DOHH2 (cell line): ENCODE measurements around the gene PLA2G4B.

ENCODE experiments used
- H3F3A ChIP-seq: fragments of 200-600 bp; sonication (generic), shearing (Covaris generic); 2 replicates; pipeline ENCODE4 v1.6.0; 2016; ENCODE audit warnings: antibody characterized with exemption, mild to moderate bottlenecking; ENCODE audit not compliant: control insufficient read depth, insufficient read depth
- H3K27ac ChIP-seq: fragments of 200-600 bp; sonication (generic); 2 replicates; pipeline ENCODE4 v1.5.1; 2014; ENCODE audit warnings: low read depth, mild to moderate bottlenecking, low read length, moderate library complexity
- H3K27me3 ChIP-seq: fragments of 200-600 bp; sonication (generic); 2 replicates; pipeline ENCODE4 v1.6.1; 2014; ENCODE audit warnings: mild to moderate bottlenecking, low read length, mixed read lengths; ENCODE audit not compliant: control insufficient read depth
- H3K36me3 ChIP-seq: fragments of 200-600 bp; sonication (generic); 2 replicates; pipeline ENCODE4 v1.6.1; 2014; ENCODE audit warnings: mild to moderate bottlenecking, low read length, moderate library complexity, mixed read lengths; ENCODE audit not compliant: control insufficient read depth
- H3K4me1 ChIP-seq: fragments of 200-600 bp; sonication (generic); 2 replicates; pipeline ENCODE4 v1.6.1; 2014; ENCODE audit warnings: mild to moderate bottlenecking, low read length, mixed read lengths; ENCODE audit not compliant: control insufficient read depth
- H3K4me2 ChIP-seq: fragments of 200-600 bp; sonication (generic); 2 replicates; pipeline ENCODE4 v1.6.0; 2014; ENCODE audit warnings: mild to moderate bottlenecking, low read length, moderate library complexity
- H3K4me3 ChIP-seq: fragments of 200-600 bp; sonication (generic); 2 replicates; pipeline ENCODE4 v1.5.1; 2014; ENCODE audit warnings: mild to moderate bottlenecking, low read length, mixed read lengths
- H3K79me2 ChIP-seq: fragments of 200-600 bp; sonication (generic); 2 replicates; pipeline ENCODE4 v1.6.1; 2014; ENCODE audit warnings: mild to moderate bottlenecking, low read length, mixed read lengths; ENCODE audit not compliant: control insufficient read depth
- H3K9me2 ChIP-seq: fragments of 200-600 bp; sonication (generic); replicated peaks from 2 replicates; pipeline ENCODE4 v1.6.1; 2014; ENCODE audit warnings: mild to moderate bottlenecking, low read length, mixed read lengths; ENCODE audit not compliant: control insufficient read depth
- H3K9me3 ChIP-seq: fragments of 200-600 bp; sonication (generic); 2 replicates; pipeline ENCODE4 v1.6.1; 2014; ENCODE audit warnings: antibody characterized with exemption, low read length, mixed read lengths; ENCODE audit not compliant: control insufficient read depth, insufficient read depth
- H4K20me1 ChIP-seq: fragments of 200-600 bp; sonication (generic); 2 replicates; pipeline ENCODE4 v1.6.0; 2014; ENCODE audit warnings: low read depth, mild to moderate bottlenecking, antibody characterized with exemption, low read length, moderate library complexity; ENCODE audit not compliant: control insufficient read depth, insufficient read depth
- EZH2phosphoT487 ChIP-seq: fragments of 200-600 bp; sonication (generic); IDR thresholded peaks from 2 replicates; pipeline ENCODE4 v1.6.1; 2017; ENCODE audit warnings: borderline replicate concordance, mild to moderate bottlenecking, antibody characterized with exemption, low read length, moderate library complexity, mixed read lengths
- TF ChIP-seq, protein P1 (sequence below): fragments of 200-600 bp; sonication (generic); IDR thresholded peaks from one replicate; pipeline ENCODE4 v1.5.1; 2014; ENCODE audit warnings: antibody characterized with exemption, mild to moderate bottlenecking, low read depth, low read length; ENCODE audit not compliant: poor library complexity, severe bottlenecking

The PLA2G4B gene

GRCh38 chr15:41801850-41802455, 36.7 kb upstream of the PLA2G4B start:
- Histone ChIP-seq H3K4me1 (no peaks in the 10 kb centered on the region), H3K79me2 (no peaks in the 10 kb centered on the region), H3K27me3 (no peaks in the 10 kb centered on the region), H3K9me3 (no peaks in the 10 kb centered on the region), H3K4me2 (no peak overlapping the region), H3K36me3 (no peaks in the 10 kb centered on the region), H3F3A (no peaks in the 10 kb centered on the region), H3K4me3 (no peak overlapping the region), H3K9me2 (no peaks in the 10 kb centered on the region), H3K27ac (no peak overlapping the region), H4K20me1 (no peaks in the 10 kb centered on the region)
- TF ChIP-seq, protein P1, sequence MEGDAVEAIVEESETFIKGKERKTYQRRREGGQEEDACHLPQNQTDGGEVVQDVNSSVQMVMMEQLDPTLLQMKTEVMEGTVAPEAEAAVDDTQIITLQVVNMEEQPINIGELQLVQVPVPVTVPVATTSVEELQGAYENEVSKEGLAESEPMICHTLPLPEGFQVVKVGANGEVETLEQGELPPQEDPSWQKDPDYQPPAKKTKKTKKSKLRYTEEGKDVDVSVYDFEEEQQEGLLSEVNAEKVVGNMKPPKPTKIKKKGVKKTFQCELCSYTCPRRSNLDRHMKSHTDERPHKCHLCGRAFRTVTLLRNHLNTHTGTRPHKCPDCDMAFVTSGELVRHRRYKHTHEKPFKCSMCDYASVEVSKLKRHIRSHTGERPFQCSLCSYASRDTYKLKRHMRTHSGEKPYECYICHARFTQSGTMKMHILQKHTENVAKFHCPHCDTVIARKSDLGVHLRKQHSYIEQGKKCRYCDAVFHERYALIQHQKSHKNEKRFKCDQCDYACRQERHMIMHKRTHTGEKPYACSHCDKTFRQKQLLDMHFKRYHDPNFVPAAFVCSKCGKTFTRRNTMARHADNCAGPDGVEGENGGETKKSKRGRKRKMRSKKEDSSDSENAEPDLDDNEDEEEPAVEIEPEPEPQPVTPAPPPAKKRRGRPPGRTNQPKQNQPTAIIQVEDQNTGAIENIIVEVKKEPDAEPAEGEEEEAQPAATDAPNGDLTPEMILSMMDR, result no peak
- TF ChIP-seq EZH2phosphoT487, result no peak

DNA sequence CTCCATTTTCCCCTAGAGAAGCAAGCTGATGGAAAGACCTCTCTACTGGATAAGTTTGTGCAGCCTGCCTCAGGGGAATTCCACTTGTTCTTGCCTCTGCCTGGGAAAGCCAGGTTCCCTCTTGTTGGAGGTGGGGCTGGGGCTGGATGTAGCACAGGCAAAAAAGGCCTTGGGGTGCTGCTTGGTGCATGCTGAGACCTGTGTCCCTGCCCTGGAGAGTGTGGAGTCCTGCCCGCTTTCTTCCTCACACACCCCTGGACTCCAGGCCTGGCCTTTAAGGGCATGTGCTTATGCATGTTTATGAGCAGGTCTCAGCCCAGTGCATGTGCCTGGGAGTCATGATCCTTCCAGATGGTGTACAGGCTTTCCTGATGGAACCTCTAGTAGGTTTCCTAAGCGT, 34.3 kb upstream of the PLA2G4B start:
- Histone ChIP-seq H3K9me3 (no peaks in the 10 kb centered on the region), H3F3A (no peaks in the 10 kb centered on the region)
- TF ChIP-seq, protein P1, result no peak
- no peak for TF ChIP-seq EZH2phosphoT487

DNA sequence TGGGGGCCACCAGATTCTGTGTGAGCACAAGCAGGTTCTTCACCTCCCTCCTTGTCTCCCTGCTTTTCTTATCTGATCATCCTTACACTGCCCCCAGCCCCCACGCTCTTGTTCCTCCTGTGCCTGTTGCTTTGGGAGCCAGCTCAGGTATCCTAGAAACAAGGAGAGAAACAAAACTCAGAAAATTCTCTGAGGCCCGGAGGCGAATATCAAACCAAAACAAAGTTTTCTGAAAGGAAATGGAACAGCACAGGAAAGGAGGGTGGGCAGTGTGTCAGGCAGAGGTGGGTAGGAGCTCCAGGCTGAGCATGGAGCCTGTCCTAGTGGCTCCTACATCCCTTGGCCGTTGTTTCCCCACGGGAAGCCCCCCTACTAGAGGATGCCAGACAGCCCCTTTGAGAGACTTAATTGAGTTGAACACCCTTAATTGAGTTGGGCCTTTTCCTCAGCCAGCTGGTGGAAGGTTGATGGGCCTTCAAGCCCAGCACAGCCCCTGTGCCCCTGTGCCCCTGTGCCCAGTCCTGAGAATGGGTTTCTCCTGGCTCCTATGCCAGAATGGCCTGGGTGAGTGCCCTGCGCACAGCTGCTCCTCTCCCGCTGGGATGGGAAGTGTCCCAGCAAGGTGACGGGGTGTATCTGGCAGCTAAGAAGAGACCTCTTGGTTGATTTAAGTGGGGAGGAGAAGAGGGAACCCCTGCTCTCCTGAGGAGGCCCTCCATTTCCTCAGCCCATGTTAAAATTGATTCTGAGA, 33.6 kb upstream of the PLA2G4B start:
- Histone ChIP-seq H3K4me2 (no peak overlapping the region), H3K4me3 (no peak overlapping the region), H3K9me3 (no peaks in the 10 kb centered on the region), H3K9me2 (no peaks in the 10 kb centered on the region), H3K4me1 (peaks cover 11% of the 10 kb centered on the region), H3K27ac (no peak overlapping the region), H3K79me2 (no peaks in the 10 kb centered on the region), H4K20me1 (no peaks in the 10 kb centered on the region), H3K27me3 (no peaks in the 10 kb centered on the region), H3F3A (no peaks in the 10 kb centered on the region), H3K36me3 (no peaks in the 10 kb centered on the region)
- TF ChIP-seq, protein P1, result no peak
- no peak for TF ChIP-seq EZH2phosphoT487

More for the DNA sequence above, 34.3 kb upstream of the PLA2G4B start:
- Histone ChIP-seq H3K4me1 (peaks cover 3% of the 10 kb centered on the region), H3K79me2 (no peaks in the 10 kb centered on the region), H3K9me2 (no peaks in the 10 kb centered on the region), H3K4me2 (no peak overlapping the region), H3K36me3 (no peaks in the 10 kb centered on the region), H3K27ac (no peak overlapping the region), H3K27me3 (no peaks in the 10 kb centered on the region), H4K20me1 (no peaks in the 10 kb centered on the region), H3K4me3 (no peak overlapping the region)
